GM12878 (cell line): ENCODE data around the gene LMAN2. TPM values are rescaled to one million over a fixed set of nuclear protein-coding genes. Genes with fewer than 3 reads are reported as not detected.
A peak's percentile ranks its signal among the peaks of the same experiment; 100 is the strongest.

Experiments used
- ASH2L ChIP-seq: fragments of 300-600, 200-600 bp; sonication (generic); IDR thresholded peaks from 2 replicates; pipeline ENCODE4 v1.6.1; 2017; ENCODE audit warnings: low read depth, mild to moderate bottlenecking, borderline replicate concordance
- BCL11A ChIP-seq: IDR thresholded peaks from 2 replicates; pipeline ENCODE4 v1.6.1; 2011; ENCODE audit warnings: low read depth, low read length
- EED ChIP-seq: sonication (generic); IDR thresholded peaks from 2 replicates; pipeline ENCODE4 v1.6.1; 2016; ENCODE audit warnings: antibody characterized with exemption, low read depth
- GABPA ChIP-seq: IDR thresholded peaks from 2 replicates; pipeline ENCODE4 v1.6.1; 2014; ENCODE audit warnings: antibody characterized with exemption, low read depth, mild to moderate bottlenecking, inconsistent platforms
- HCFC1 ChIP-seq: fragments of 150-350 bp; IDR thresholded peaks from 2 replicates; pipeline ENCODE4 v1.6.1; 2014; ENCODE audit warnings: low read length
- JUNB ChIP-seq: IDR thresholded peaks from 2 replicates; pipeline ENCODE4 v1.6.1; 2016; ENCODE audit warnings: antibody characterized with exemption, mild to moderate bottlenecking
- MEF2A ChIP-seq: IDR thresholded peaks from 2 replicates; pipeline ENCODE4 v1.6.1; 2011; ENCODE audit warnings: low read depth, mild to moderate bottlenecking, low read length, moderate library complexity; ENCODE audit not compliant: insufficient read depth
- MTA3 ChIP-seq: IDR thresholded peaks from 2 replicates; pipeline ENCODE4 v1.6.1; 2012; ENCODE audit warnings: low read length, inconsistent platforms, borderline replicate concordance
- NR2C1 ChIP-seq: fragments of 450-650 bp; IDR thresholded peaks from 2 replicates; pipeline ENCODE4 v1.6.1; 2017; ENCODE audit warnings: antibody characterized with exemption, mild to moderate bottlenecking, moderate library complexity
- POLR2AphosphoS5 ChIP-seq: IDR thresholded peaks from 2 replicates; pipeline ENCODE4 v1.6.1; 2011; ENCODE audit warnings: mild to moderate bottlenecking, low read length, inconsistent platforms
- RFX5 ChIP-seq: IDR thresholded peaks from 2 replicates; pipeline ENCODE4 v1.6.1; 2011; ENCODE audit warnings: low read depth, low read length, improper control_type of control experiment
- SMAD5 ChIP-seq: IDR thresholded peaks from 2 replicates; pipeline ENCODE4 v1.6.1; 2016; ENCODE audit warnings: antibody characterized with exemption, low read depth
- SP1 ChIP-seq: IDR thresholded peaks from one replicate; pipeline ENCODE4 v1.6.1; 2011; ENCODE audit warnings: low read depth, low read length
- SREBF1 ChIP-seq: IDR thresholded peaks from 2 replicates; pipeline ENCODE4 v1.6.1; 2012; ENCODE audit warnings: mild to moderate bottlenecking, low read length
- polyA plus RNA-seq, 11 experiments: library from polyadenylated mRNA; depleted of rRNA in 4 of 11; unstranded in 6 of 11; stranded (reverse) in 5 of 11; fragments of >200 nt; fragmentation: Nextera tagmentation in 4 of 11; fragmentation: Illumina TruSeq in 1 of 11; extraction: Ambion mirVana in 4 of 11; extraction: Trizol in 1 of 11; gene quantifications; 1 replicate in 1 of 11; 2 replicates in 10 of 11; pipeline versions ENCODE4 v1.2.1 to v1.2.3, GENCODE V29; 2011 to 2016; ENCODE audit warnings: inconsistent platforms in 2 of 11, missing spikeins in 2 of 11, low read depth in 1 of 11
- total RNA-seq, 4 experiments: library from RNA; depleted of rRNA in 3 of 4; stranded (reverse); fragments of >200 nt in 3 of 4; fragmentation: Illumina TruSeq in 1 of 4; extraction: Trizol in 1 of 4; gene quantifications; 2 replicates each; pipeline versions ENCODE4 v1.2.1 to v1.2.3, GENCODE V29; 2013 to 2021
- TF ChIP-seq, protein P1 (sequence below): fragments of 450-650 bp; IDR thresholded peaks from 2 replicates; pipeline ENCODE4 v1.6.1; 2017; ENCODE audit warnings: mild to moderate bottlenecking, moderate library complexity
- TF ChIP-seq, protein P2 (sequence below): fragments of 450-650 bp; IDR thresholded peaks from 2 replicates; pipeline ENCODE4 v1.6.1; 2017; ENCODE audit warnings: borderline replicate concordance
- TF ChIP-seq, protein P3 (sequence below): fragments of 450-650 bp; IDR thresholded peaks from 2 replicates; pipeline ENCODE4 v1.6.1; 2017; ENCODE audit warnings: mild to moderate bottlenecking
- TF ChIP-seq, protein P4 (sequence below): IDR thresholded peaks from 2 replicates; pipeline ENCODE4 v1.6.1; 2012; ENCODE audit warnings: low read depth, low read length, improper control_type of control experiment
- TF ChIP-seq, protein P5 (sequence below): IDR thresholded peaks from 2 replicates; pipeline ENCODE4 v1.6.1; 2012; ENCODE audit warnings: low read depth, low read length, improper control_type of control experiment

LMAN2 gene
- total and polyA plus RNA-seq, 10 of the 15 experiments (the other 5 are each of a cell fraction or from before 2014, with no cell fraction given) = 2.4 to 264 (median 147) TPM

DNA sequence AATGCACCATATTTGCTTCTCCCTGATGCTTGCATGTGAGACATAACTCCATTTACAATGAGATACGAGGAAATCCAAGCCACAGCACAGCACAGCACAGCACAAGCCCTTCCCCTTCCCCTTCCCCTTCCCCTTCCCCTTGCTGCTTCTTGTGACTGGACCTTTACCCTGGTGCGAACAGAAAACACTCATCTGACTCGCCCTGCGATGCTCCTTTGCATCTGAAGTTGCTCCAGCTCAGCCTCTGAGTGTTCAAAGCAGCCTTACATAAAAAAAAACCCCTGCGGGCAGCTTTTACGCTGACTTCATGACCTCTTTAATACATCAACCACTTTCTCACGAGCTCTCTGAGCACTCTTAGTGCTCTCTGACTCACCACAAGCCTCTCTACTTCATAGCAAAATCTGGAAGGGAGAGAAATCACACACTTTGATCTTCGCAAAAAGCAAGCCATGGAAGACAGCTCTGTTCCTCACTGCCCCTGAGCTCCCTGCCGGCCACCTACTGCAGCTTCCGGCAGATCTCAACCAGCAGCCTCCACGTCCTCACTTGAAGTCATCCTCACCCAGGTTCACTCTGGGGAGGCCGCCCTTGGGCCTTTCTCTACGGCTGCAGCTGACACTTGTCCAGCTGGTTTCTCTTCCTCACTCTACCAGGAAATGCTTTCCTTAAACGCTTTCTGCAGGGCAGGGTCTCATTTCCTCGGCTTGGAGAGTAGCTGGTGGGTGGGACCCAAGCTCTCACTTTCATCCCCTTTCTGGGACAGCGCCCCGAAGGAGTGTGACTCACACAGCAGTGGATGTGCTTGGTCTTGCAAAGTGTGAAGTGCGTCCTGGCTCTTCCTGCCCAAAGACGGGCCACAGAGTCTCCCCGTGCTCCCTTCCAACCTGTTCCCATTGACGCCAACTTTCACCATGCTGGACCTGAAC, 38.0 kb upstream of the LMAN2 start (continued):
- TF ChIP-seq, protein P1, sequence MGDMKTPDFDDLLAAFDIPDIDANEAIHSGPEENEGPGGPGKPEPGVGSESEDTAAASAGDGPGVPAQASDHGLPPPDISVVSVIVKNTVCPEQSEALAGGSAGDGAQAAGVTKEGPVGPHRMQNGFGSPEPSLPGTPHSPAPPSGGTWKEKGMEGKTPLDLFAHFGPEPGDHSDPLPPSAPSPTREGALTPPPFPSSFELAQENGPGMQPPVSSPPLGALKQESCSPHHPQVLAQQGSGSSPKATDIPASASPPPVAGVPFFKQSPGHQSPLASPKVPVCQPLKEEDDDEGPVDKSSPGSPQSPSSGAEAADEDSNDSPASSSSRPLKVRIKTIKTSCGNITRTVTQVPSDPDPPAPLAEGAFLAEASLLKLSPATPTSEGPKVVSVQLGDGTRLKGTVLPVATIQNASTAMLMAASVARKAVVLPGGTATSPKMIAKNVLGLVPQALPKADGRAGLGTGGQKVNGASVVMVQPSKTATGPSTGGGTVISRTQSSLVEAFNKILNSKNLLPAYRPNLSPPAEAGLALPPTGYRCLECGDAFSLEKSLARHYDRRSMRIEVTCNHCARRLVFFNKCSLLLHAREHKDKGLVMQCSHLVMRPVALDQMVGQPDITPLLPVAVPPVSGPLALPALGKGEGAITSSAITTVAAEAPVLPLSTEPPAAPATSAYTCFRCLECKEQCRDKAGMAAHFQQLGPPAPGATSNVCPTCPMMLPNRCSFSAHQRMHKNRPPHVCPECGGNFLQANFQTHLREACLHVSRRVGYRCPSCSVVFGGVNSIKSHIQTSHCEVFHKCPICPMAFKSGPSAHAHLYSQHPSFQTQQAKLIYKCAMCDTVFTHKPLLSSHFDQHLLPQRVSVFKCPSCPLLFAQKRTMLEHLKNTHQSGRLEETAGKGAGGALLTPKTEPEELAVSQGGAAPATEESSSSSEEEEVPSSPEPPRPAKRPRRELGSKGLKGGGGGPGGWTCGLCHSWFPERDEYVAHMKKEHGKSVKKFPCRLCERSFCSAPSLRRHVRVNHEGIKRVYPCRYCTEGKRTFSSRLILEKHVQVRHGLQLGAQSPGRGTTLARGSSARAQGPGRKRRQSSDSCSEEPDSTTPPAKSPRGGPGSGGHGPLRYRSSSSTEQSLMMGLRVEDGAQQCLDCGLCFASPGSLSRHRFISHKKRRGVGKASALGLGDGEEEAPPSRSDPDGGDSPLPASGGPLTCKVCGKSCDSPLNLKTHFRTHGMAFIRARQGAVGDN = 0 out of 2 replicates have a peak, but pooled peaks have one; percentile 44
- TF ChIP-seq BCL11A (no peak), MTA3 (no peak), SMAD5 (no peak), GABPA (no peak), JUNB (peak; percentile 42; the same call in 1 of the 2 replicates), POLR2AphosphoS5 (no peak), HCFC1 (no peak), SP1 (no peak), RFX5 (no peak), SREBF1 (no peak), EED (no peak; the same call in 1 of the 2 replicates), MEF2A (no peak), NR2C1 (no peak), ASH2L (no peak)
- TF ChIP-seq, protein P2, sequence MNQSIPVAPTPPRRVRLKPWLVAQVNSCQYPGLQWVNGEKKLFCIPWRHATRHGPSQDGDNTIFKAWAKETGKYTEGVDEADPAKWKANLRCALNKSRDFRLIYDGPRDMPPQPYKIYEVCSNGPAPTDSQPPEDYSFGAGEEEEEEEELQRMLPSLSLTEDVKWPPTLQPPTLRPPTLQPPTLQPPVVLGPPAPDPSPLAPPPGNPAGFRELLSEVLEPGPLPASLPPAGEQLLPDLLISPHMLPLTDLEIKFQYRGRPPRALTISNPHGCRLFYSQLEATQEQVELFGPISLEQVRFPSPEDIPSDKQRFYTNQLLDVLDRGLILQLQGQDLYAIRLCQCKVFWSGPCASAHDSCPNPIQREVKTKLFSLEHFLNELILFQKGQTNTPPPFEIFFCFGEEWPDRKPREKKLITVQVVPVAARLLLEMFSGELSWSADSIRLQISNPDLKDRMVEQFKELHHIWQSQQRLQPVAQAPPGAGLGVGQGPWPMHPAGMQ = no peak
- TF ChIP-seq, protein P3, sequence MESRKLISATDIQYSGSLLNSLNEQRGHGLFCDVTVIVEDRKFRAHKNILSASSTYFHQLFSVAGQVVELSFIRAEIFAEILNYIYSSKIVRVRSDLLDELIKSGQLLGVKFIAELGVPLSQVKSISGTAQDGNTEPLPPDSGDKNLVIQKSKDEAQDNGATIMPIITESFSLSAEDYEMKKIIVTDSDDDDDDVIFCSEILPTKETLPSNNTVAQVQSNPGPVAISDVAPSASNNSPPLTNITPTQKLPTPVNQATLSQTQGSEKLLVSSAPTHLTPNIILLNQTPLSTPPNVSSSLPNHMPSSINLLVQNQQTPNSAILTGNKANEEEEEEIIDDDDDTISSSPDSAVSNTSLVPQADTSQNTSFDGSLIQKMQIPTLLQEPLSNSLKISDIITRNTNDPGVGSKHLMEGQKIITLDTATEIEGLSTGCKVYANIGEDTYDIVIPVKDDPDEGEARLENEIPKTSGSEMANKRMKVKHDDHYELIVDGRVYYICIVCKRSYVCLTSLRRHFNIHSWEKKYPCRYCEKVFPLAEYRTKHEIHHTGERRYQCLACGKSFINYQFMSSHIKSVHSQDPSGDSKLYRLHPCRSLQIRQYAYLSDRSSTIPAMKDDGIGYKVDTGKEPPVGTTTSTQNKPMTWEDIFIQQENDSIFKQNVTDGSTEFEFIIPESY = no peak
- TF ChIP-seq, protein P4, sequence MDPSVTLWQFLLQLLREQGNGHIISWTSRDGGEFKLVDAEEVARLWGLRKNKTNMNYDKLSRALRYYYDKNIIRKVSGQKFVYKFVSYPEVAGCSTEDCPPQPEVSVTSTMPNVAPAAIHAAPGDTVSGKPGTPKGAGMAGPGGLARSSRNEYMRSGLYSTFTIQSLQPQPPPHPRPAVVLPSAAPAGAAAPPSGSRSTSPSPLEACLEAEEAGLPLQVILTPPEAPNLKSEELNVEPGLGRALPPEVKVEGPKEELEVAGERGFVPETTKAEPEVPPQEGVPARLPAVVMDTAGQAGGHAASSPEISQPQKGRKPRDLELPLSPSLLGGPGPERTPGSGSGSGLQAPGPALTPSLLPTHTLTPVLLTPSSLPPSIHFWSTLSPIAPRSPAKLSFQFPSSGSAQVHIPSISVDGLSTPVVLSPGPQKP = no peak
- TF ChIP-seq, protein P5, sequence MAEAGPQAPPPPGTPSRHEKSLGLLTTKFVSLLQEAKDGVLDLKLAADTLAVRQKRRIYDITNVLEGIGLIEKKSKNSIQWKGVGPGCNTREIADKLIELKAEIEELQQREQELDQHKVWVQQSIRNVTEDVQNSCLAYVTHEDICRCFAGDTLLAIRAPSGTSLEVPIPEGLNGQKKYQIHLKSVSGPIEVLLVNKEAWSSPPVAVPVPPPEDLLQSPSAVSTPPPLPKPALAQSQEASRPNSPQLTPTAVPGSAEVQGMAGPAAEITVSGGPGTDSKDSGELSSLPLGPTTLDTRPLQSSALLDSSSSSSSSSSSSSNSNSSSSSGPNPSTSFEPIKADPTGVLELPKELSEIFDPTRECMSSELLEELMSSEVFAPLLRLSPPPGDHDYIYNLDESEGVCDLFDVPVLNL = no peak
